OCI-LY1 (cell line): ENCODE results near the gene SATB1.

Experiments
- H2AFZ ChIP-seq: fragments of 200-600 bp; sonication (generic), shearing (Covaris generic); 2 replicates; pipeline ENCODE4 v1.6.0; 2014; ENCODE audit warnings: antibody characterized with exemption, mild to moderate bottlenecking, low read length
- H3F3A ChIP-seq: fragments of 200-600 bp; sonication (generic), shearing (Covaris generic); 2 replicates; pipeline ENCODE4 v1.6.0; 2014; ENCODE audit warnings: mild to moderate bottlenecking, antibody characterized with exemption, low read length, moderate library complexity; ENCODE audit not compliant: insufficient read depth
- H3K27ac ChIP-seq: fragments of 200-600 bp; sonication (generic); 2 replicates; pipeline ENCODE4 v1.5.1; 2014; ENCODE audit warnings: low read length, mixed run types, mild to moderate bottlenecking, low read depth; ENCODE audit not compliant: poor library complexity, severe bottlenecking
- H3K27me3 ChIP-seq: fragments of 200-600 bp; sonication (generic); 2 replicates; pipeline ENCODE4 v1.6.0; 2014; ENCODE audit warnings: antibody characterized with exemption, mild to moderate bottlenecking, low read length, moderate library complexity; ENCODE audit not compliant: insufficient read depth
- H3K36me3 ChIP-seq: fragments of 200-600 bp; sonication (generic); 2 replicates; pipeline ENCODE4 v1.6.1; 2014; ENCODE audit warnings: mild to moderate bottlenecking, antibody characterized with exemption, low read length, moderate library complexity, mixed read lengths; ENCODE audit not compliant: insufficient read depth
- H3K4me1 ChIP-seq: fragments of 200-600 bp; sonication (generic); 2 replicates; pipeline ENCODE4 v1.5.1; 2014; ENCODE audit warnings: mild to moderate bottlenecking, low read length, moderate library complexity; ENCODE audit not compliant: insufficient read depth, severe bottlenecking
- H3K4me2 ChIP-seq: fragments of 200-600 bp; sonication (generic), shearing (Covaris generic); 2 replicates; pipeline ENCODE4 v1.6.1; 2014; ENCODE audit warnings: low read length
- H3K4me3 ChIP-seq: fragments of 200-600 bp; sonication (generic); 2 replicates; pipeline ENCODE4 v1.5.1; 2014; ENCODE audit warnings: low read length, low read depth, mild to moderate bottlenecking, mixed read lengths; ENCODE audit not compliant: poor library complexity, severe bottlenecking
- H3K79me2 ChIP-seq: fragments of 200-600 bp; shearing (Covaris generic); 2 replicates; pipeline ENCODE4 v1.6.1; 2016; ENCODE audit warnings: mixed run types, low read length, mixed read lengths; ENCODE audit not compliant: insufficient read depth
- H3K9ac ChIP-seq: fragments of 200-600 bp; sonication (generic), shearing (Covaris generic); 2 replicates; pipeline ENCODE4 v1.6.1; 2014; ENCODE audit warnings: mild to moderate bottlenecking, low read length, mixed read lengths
- H3K9me2 ChIP-seq: fragments of 200-600 bp; sonication (generic), shearing (Covaris generic); 2 replicates; pipeline ENCODE4 v1.6.1; 2014; ENCODE audit warnings: low read depth, mild to moderate bottlenecking, low read length, mixed read lengths
- H3K9me3 ChIP-seq: fragments of 200-600 bp; shearing (Covaris generic); 2 replicates; pipeline ENCODE4 v1.6.1; 2014; ENCODE audit warnings: low read length, mixed read lengths
- H4K20me1 ChIP-seq: fragments of 200-600 bp; sonication (generic), shearing (Covaris generic); 2 replicates; pipeline ENCODE4 v1.6.0; 2016; ENCODE audit warnings: mild to moderate bottlenecking, low read length; ENCODE audit not compliant: insufficient read depth
- CTCF ChIP-seq: fragments of 200-600 bp; sonication (generic), shearing (Covaris generic); IDR thresholded peaks from 2 replicates; pipeline ENCODE4 v1.5.1; 2017; ENCODE audit warnings: mild to moderate bottlenecking, antibody characterized with exemption, low read length, moderate library complexity, mixed read lengths
- EZH2 ChIP-seq: fragments of 200-600 bp; sonication (generic), shearing (Covaris generic); IDR thresholded peaks from 2 replicates; pipeline ENCODE4 v1.8.0; 2017; ENCODE audit warnings: borderline replicate concordance, mixed run types, mild to moderate bottlenecking, antibody characterized with exemption, low read length, moderate library complexity, mixed read lengths

The SATB1 gene

GRCh38 chr3:18431266-18431665, 6.1 kb upstream of the SATB1 start:
- Histone ChIP-seq H3K4me2 (no peak overlapping the region), H3K9me3 (no peaks in the 10 kb centered on the region), H3K27ac (no peak overlapping the region), H3K79me2 (no peaks in the 10 kb centered on the region), H3F3A (no peaks in the 10 kb centered on the region), H3K4me3 (no peak overlapping the region), H3K27me3 (no peaks in the 10 kb centered on the region), H3K9ac (no peak overlapping the region), H3K9me2 (no peaks in the 10 kb centered on the region), H2AFZ (no peak overlapping the region), H3K4me1 (peaks cover 10% of the 10 kb centered on the region), H3K36me3 (no peaks in the 10 kb centered on the region), H4K20me1 (no peaks in the 10 kb centered on the region)
- TF ChIP-seq EZH2 (no peak), CTCF (no peak)

- H3K9ac ChIP-seq: no peak overlapping the region
- H3K4me1 ChIP-seq: peaks cover 8% of the 10 kb centered on the region
- no peaks in the 10 kb centered on the region for H4K20me1 ChIP-seq
- H3K27ac ChIP-seq: no peak overlapping the region
- H3K36me3 ChIP-seq: no peaks in the 10 kb centered on the region
- no peaks in the 10 kb centered on the region for H3F3A ChIP-seq
- H3K27me3 ChIP-seq: no peaks in the 10 kb centered on the region
- no peaks in the 10 kb centered on the region for H3K79me2 ChIP-seq
- no peaks in the 10 kb centered on the region for H3K9me3 ChIP-seq
- TF ChIP-seq CTCF (no peak), EZH2 (no peak)
- H3K4me2 ChIP-seq: no peak overlapping the region
- H2AFZ ChIP-seq: no peak overlapping the region
- H3K4me3 ChIP-seq: no peak overlapping the region
- no peaks in the 10 kb centered on the region for H3K9me2 ChIP-seq
Measured at GRCh38 chr3:18428991-18429745, 4.0 kb upstream of the SATB1 start.

- H3K4me2 ChIP-seq: no peak overlapping the region
- no peaks in the 10 kb centered on the region for H3K27me3 ChIP-seq
- H3K79me2 ChIP-seq: no peaks in the 10 kb centered on the region
- no peak overlapping the region for H3K4me3 ChIP-seq
- no peaks in the 10 kb centered on the region for H3K9me3 ChIP-seq
- H3K9me2 ChIP-seq: no peaks in the 10 kb centered on the region
- peaks cover 16% of the 10 kb centered on the region for H3K4me1 ChIP-seq
- no peak overlapping the region for H3K27ac ChIP-seq
- TF ChIP-seq CTCF (no peak), EZH2 (no peak)
- no peaks in the 10 kb centered on the region for H3K36me3 ChIP-seq
- H2AFZ ChIP-seq: no peak overlapping the region
- H4K20me1 ChIP-seq: no peaks in the 10 kb centered on the region
- no peak overlapping the region for H3K9ac ChIP-seq
- no peaks in the 10 kb centered on the region for H3F3A ChIP-seq
Measured at GRCh38 chr3:18428036-18428435, 2.9 kb upstream of the SATB1 start.
